Keratinocyte (primary cell): ENCODE results near the gene ADGRV1.

Source experiments
- EZH2 ChIP-seq: IDR thresholded peaks from one replicate; pipeline ENCODE4 v1.6.1; 2012; ENCODE audit warnings: inconsistent platforms, mild to moderate bottlenecking, low read length, moderate library complexity
- TF ChIP-seq, protein P1 (sequence below), 3 experiments: IDR thresholded peaks in 1 of 3; conservative IDR thresholded peaks in 1 of 3; optimal IDR thresholded peaks in 1 of 3; 2 replicates in 2 of 3; 3 replicates in 1 of 3; pipeline versions ENCODE3 to v1.5.1; 2011; ENCODE audit warnings: low read length in 3 of 3, mild to moderate bottlenecking in 3 of 3, moderate library complexity in 2 of 3, control low read depth in 1 of 3, inconsistent platforms in 1 of 3; ENCODE audit not compliant: insufficient read depth in 2 of 3; ENCODE audit errors: extremely low read depth in 1 of 3

DNA sequence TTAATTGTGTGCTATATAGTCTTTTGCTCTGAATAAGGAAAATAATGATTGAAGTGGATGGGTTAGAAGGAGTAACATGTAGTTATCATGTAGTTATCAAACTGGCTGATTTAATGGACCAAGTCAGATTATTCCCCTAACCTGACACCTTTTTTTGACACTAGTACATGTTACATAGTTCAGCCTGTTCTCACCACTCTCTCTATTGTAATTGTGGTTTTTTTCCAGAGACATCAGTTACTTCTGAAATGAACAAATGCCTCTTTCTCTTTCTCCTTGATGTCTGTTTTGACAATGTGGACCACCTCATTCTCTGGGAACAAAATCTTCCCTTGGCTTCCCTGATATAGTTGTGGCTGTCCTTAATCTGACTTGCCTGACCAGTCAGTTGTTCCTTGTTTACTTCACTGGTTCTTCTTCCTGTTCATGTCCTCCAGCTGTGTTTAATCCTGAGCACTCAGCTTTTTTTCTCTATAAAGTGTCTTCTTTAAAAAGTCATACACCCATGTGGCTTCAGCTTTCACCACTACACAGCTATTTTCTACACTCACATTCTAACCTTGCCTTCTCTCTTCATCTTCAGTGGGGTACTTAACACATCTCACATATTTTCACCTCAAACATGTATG, 581.1 kb downstream of the ADGRV1 start:
- TF ChIP-seq, protein P1, sequence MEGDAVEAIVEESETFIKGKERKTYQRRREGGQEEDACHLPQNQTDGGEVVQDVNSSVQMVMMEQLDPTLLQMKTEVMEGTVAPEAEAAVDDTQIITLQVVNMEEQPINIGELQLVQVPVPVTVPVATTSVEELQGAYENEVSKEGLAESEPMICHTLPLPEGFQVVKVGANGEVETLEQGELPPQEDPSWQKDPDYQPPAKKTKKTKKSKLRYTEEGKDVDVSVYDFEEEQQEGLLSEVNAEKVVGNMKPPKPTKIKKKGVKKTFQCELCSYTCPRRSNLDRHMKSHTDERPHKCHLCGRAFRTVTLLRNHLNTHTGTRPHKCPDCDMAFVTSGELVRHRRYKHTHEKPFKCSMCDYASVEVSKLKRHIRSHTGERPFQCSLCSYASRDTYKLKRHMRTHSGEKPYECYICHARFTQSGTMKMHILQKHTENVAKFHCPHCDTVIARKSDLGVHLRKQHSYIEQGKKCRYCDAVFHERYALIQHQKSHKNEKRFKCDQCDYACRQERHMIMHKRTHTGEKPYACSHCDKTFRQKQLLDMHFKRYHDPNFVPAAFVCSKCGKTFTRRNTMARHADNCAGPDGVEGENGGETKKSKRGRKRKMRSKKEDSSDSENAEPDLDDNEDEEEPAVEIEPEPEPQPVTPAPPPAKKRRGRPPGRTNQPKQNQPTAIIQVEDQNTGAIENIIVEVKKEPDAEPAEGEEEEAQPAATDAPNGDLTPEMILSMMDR (optimal IDR thresholded peaks at IDR 0.05 in 1 of 3, IDR thresholded peaks at IDR 0.05 in 1 of 3, conservative IDR thresholded peaks at IDR 0.05 in 1 of 3; ENCODE audit: extremely low read depth in 1 of 3, insufficient read depth in 2 of 3, low read length in 3 of 3), result no peak
- no peak for TF ChIP-seq EZH2
